K562 (cell line): ENCODE results near the gene CCT5. TPM values are rescaled to one million over a fixed set of nuclear protein-coding genes. Genes with fewer than 3 reads are reported as not detected.

ENCODE experiments used
- ARID1B ChIP-seq: fragments of 450-650 bp; IDR thresholded peaks from 2 replicates; pipeline ENCODE4 v1.6.1; 2016; ENCODE audit warnings: antibody characterized with exemption, mild to moderate bottlenecking, inconsistent platforms
- DPF2 ChIP-seq: fragments of 450-650 bp; IDR thresholded peaks from 2 replicates; pipeline ENCODE4 v1.6.1; 2016
- PCBP2 ChIP-seq: fragments of 200-400 bp; formaldehyde crosslinking; IDR thresholded peaks from 2 replicates; pipeline ENCODE4 v1.6.1; 2018; ENCODE audit warnings: low read length, low read depth, mild to moderate bottlenecking, moderate library complexity; ENCODE audit not compliant: poor library complexity, severe bottlenecking
- PML ChIP-seq: IDR thresholded peaks from 2 replicates; pipeline ENCODE4 v1.6.1; 2012; ENCODE audit warnings: low read length, inconsistent platforms
- TBP ChIP-seq: optimal IDR thresholded peaks from 2 replicates; pipeline ENCODE3; 2011; ENCODE audit warnings: low read depth, low read length, improper control_type of control experiment
- TFAP4 ChIP-seq: sonication (generic); formaldehyde crosslinking; IDR thresholded peaks from 2 replicates; pipeline ENCODE4 v1.8.0; 2022; ENCODE audit warnings: missing genetic modification reagents, mild to moderate bottlenecking, moderate library complexity, borderline replicate concordance
- polyA plus RNA-seq, 8 experiments: library from polyadenylated mRNA; depleted of rRNA in 4 of 8; stranded (reverse) in 5 of 8; unstranded in 3 of 8; fragments of >200 nt; fragmentation: Nextera tagmentation in 2 of 8; fragmentation: Illumina TruSeq in 1 of 8; extraction: Ambion mirVana in 2 of 8; extraction: Trizol in 1 of 8; gene quantifications; 2 replicates each; pipeline versions ENCODE4 v1.2.1 to v1.2.3, GENCODE V29; 2011 to 2014; ENCODE audit warnings: inconsistent platforms in 1 of 8, missing spikeins in 1 of 8
- total RNA-seq, 7 experiments: library from RNA; depleted of rRNA in 6 of 7; stranded (reverse); fragments of >200 nt in 6 of 7; fragmentation: Illumina TruSeq in 2 of 7; extraction: Trizol in 2 of 7; gene quantifications; 2 replicates each; pipeline versions ENCODE4 v1.2.1 to v1.2.3, GENCODE V29; 2011 to 2021; ENCODE audit warnings: low replicate concordance in 1 of 7
- TF ChIP-seq, protein P1 (sequence below): sonication (generic); IDR thresholded peaks from 2 replicates; pipeline ENCODE4 v1.6.1; 2016
- TF ChIP-seq, protein P2 (sequence below): sonication (generic); formaldehyde crosslinking; IDR thresholded peaks from 2 replicates; pipeline ENCODE4 v1.9.0; 2022; ENCODE audit warnings: mild to moderate bottlenecking, missing genetic modification reagents
- TF ChIP-seq, protein P3 (sequence below): sonication (generic); formaldehyde crosslinking; IDR thresholded peaks from 2 replicates; pipeline ENCODE4 v1.4.0; 2020; ENCODE audit warnings: mild to moderate bottlenecking, missing genetic modification reagents
- TF ChIP-seq, protein P4 (sequence below), 2 experiments: fragments of 450-650 bp in 1 of 2; sonication (generic) in 1 of 2; formaldehyde crosslinking in 1 of 2; IDR thresholded peaks; 2 replicates each; pipeline versions ENCODE4 v1.7.1 to v1.9.0; 2016 to 2022; ENCODE audit warnings: inconsistent platforms in 1 of 2, mild to moderate bottlenecking in 1 of 2, missing genetic modification reagents in 1 of 2

The CCT5 gene
- total and polyA plus RNA-seq, 9 of the 15 experiments (the other 6 are each of a cell fraction or from before 2014, with no cell fraction given): 782 to 1,606 (median 1,153) TPM

- TF ChIP-seq, protein P1, sequence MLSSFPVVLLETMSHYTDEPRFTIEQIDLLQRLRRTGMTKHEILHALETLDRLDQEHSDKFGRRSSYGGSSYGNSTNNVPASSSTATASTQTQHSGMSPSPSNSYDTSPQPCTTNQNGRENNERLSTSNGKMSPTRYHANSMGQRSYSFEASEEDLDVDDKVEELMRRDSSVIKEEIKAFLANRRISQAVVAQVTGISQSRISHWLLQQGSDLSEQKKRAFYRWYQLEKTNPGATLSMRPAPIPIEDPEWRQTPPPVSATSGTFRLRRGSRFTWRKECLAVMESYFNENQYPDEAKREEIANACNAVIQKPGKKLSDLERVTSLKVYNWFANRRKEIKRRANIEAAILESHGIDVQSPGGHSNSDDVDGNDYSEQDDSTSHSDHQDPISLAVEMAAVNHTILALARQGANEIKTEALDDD: peak; percentile 58; the same call in 1 of the 2 replicates
- TF ChIP-seq PCBP2 (no peak), ARID1B (peak; percentile 32; the same call in 1 of the 2 replicates), TFAP4 (CRISPR knock-in tag) (0 out of 2 replicates have a peak, but pooled peaks have one; percentile 32), PML (0 out of 2 replicates have a peak, but pooled peaks have one; percentile 24), DPF2 (peak; percentile 55; the same call in 1 of the 2 replicates), TBP (peak; percentile 6)
- TF ChIP-seq, protein P2, sequence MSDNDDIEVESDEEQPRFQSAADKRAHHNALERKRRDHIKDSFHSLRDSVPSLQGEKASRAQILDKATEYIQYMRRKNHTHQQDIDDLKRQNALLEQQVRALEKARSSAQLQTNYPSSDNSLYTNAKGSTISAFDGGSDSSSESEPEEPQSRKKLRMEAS (CRISPR knock-in tag): no peak
- TF ChIP-seq, protein P3, sequence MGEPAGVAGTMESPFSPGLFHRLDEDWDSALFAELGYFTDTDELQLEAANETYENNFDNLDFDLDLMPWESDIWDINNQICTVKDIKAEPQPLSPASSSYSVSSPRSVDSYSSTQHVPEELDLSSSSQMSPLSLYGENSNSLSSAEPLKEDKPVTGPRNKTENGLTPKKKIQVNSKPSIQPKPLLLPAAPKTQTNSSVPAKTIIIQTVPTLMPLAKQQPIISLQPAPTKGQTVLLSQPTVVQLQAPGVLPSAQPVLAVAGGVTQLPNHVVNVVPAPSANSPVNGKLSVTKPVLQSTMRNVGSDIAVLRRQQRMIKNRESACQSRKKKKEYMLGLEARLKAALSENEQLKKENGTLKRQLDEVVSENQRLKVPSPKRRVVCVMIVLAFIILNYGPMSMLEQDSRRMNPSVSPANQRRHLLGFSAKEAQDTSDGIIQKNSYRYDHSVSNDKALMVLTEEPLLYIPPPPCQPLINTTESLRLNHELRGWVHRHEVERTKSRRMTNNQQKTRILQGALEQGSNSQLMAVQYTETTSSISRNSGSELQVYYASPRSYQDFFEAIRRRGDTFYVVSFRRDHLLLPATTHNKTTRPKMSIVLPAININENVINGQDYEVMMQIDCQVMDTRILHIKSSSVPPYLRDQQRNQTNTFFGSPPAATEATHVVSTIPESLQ (CRISPR knock-in tag): no peak
- TF ChIP-seq, protein P4, sequence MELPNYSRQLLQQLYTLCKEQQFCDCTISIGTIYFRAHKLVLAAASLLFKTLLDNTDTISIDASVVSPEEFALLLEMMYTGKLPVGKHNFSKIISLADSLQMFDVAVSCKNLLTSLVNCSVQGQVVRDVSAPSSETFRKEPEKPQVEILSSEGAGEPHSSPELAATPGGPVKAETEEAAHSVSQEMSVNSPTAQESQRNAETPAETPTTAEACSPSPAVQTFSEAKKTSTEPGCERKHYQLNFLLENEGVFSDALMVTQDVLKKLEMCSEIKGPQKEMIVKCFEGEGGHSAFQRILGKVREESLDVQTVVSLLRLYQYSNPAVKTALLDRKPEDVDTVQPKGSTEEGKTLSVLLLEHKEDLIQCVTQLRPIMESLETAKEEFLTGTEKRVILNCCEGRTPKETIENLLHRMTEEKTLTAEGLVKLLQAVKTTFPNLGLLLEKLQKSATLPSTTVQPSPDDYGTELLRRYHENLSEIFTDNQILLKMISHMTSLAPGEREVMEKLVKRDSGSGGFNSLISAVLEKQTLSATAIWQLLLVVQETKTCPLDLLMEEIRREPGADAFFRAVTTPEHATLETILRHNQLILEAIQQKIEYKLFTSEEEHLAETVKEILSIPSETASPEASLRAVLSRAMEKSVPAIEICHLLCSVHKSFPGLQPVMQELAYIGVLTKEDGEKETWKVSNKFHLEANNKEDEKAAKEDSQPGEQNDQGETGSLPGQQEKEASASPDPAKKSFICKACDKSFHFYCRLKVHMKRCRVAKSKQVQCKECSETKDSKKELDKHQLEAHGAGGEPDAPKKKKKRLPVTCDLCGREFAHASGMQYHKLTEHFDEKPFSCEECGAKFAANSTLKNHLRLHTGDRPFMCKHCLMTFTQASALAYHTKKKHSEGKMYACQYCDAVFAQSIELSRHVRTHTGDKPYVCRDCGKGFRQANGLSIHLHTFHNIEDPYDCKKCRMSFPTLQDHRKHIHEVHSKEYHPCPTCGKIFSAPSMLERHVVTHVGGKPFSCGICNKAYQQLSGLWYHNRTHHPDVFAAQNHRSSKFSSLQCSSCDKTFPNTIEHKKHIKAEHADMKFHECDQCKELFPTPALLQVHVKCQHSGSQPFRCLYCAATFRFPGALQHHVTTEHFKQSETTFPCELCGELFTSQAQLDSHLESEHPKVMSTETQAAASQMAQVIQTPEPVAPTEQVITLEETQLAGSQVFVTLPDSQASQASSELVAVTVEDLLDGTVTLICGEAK (IDR thresholded peaks at IDR 0.05): peak; percentile 77
- TF ChIP-seq, protein P4 (CRISPR knock-in tag; IDR thresholded peaks at IDR 0.05): no peak
Observed at GRCh38 chr5:10248378-10249260, 1.5 kb upstream of the CCT5 start (continued).
